SK-MEL-5 (cell line): ENCODE data around the gene GLRX2. TPM values are rescaled to one million over a fixed set of nuclear protein-coding genes. Genes with fewer than 3 reads are reported as not detected.
"Not testable (repeated sequence)": the region's sequence is repeated elsewhere in the genome, so short reads cannot be mapped to it uniquely, and the experiment has no call there.

Experiments used
- DNase-seq: peaks from one replicate; pipeline ENCODE4 v3.0.0-alpha.2; 2016; ENCODE audit warnings: low read depth, low spot score
- in situ Hi-C: cut with HindIII; loops from 2 replicates; pipeline ENCODE4 v1.10.0; 2016; ENCODE audit warnings: low sequenced_read_pairs, high pct_unique_total_duplicates, low pct_unique_long_range_greater_than_20kb
- total RNA-seq: library from RNA; depleted of rRNA; stranded (reverse); fragments of >200 nt; shearing (Covaris generic); gene quantifications from 2 replicates; pipeline ENCODE4 v1.2.3, GENCODE V29; 2014

GLRX2 gene
- total RNA-seq, 1 experiment from 2014 or later = 36.3 TPM

DNA sequence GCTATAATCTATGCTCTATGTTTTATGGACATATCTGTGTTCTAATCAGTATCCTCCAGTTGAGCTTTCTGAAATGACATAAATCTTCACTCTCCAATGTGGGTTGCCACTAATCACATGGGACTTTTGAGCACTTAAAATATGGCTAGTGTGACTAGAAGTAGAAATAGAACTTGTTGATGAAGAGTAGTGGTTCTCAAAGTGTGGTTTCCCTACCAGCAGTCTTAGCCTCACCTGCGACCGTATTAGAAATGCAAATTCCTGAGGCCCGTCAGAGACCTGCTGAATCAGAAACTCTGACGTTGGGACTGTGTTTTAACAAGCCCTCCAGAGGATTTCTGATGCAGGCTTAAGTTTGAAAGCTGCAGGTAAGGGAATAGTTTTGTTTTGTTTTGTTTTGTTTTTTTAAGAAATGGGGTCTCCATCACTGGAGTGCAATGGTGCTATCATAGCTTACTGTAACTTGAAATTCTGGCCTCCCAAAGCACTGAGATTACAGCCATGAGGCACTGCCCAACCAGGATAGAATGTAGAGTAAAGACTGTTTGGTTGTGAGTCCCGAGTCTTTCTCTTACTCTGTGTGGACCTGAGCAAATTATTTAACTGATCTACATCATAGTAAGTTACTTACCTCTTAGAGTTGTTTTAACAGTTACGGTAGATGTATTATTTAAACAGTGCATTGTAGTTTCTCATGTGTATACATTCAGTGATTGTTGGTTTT is 21.7 kb downstream of the GLRX2 start:
- in situ Hi-C loops = no loop called here
- no peak for DNase-seq

DNA sequence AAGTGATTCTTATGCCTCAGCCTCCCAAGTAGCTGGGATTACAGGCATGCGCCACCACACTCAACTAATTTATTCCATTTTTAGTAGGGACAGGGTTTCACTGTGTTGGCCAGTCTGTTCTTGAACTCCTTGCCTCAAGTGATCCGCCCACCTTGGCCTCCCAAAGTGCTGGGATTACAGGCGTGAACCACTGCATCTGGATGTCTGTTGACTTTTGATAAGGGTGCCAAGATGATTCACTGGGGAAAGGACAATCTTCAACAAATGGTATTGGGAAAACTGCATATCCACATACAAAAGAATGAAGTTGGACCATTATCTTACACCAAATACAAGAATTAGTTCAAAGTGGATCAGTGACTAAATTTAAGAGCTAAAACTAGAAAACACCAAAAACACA is 26.0 kb downstream of the GLRX2 start:
- in situ Hi-C loops = no loop called here
- no peak for DNase-seq

DNA sequence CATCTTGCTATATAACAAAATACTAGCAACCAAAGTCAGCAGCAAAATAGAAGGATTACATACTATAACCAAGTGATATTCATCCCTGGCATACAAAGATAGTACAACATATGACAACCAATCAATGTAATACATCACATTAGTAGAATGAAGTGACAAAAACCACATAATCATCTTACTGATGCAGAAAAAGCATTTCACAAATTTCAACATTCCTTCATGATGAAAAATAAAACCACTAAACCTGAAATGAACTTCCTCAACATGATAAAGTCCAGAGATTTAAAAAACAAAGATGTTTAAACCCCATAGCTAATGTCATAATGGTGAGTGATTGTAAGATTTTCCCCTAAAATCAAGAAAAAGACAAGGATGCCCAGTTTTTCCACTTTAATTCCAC is 27.2 kb downstream of the GLRX2 start:
- no peak for DNase-seq
- in situ Hi-C loops = no loop called here

DNA sequence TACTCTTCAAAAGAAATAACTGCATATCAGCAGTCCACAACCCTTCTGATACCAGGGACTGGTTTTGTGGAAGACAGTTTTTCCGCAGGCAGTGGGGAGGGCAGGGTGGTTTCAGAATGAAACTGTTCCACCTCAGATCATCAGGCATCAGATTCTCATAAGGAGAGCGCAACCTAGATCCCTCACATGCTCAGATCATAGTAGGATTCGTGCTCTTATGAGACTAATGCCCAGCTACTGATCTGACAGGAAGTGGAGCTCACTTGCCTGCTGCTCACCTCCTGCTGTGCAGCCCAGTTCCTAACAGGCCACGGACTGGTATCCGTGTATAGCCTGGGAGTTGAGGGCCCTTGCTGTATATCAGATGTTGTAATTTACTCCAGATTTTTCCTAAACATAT is 34.3 kb downstream of the GLRX2 start:
- in situ Hi-C loops = no loop called here
- DNase-seq = peak; percentile 59

DNA sequence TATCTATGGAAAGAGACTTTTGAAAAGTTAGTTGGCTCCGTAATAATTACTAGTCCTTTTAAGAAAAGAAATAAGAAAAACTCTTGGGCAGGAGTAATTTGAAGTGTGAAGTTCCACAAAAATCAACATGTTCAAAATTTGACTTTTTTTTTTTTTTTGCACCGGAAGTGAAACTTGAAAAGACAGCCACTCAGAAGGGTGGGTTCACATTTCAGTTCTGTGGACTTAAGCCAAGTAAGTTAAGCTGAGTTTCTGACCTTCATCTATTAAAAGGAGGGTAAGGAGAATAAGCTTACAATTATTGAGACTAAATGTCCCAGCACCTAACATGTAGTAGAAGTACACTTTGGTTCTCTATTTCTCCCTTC is 34.8 kb downstream of the GLRX2 start:
- in situ Hi-C loops = no loop called here

DNA sequence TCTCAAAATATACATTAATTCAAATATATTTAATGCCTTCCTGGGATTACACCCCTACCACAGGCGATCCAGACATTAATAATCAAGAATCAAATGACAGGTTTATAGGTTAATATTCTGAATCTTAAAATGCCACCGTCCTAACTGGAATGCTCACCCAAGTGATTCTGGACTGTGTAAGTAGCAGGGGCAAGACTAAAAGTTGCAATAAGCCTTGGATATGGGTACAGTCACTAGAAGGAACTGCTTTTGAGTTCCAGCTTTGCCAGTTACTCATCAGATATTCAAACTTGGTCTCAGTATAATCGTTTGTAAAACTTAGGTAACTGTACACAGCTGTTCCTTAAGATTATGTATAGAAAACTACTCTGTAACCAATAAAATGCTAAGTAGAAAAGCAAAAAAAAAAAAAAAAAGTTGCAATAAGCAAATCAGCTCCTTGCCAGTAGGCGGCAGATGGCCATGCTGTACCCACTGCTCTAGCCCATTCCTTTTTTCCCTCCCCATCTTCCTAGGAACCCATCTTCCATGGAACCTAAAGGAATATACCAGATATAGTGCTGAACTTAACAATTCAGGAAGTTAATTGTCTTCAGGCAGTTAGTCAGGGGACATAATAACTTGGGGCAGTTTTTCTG is 35.3 kb downstream of the GLRX2 start:
- in situ Hi-C loops = no loop called here
- DNase-seq = peak; percentile 78

More for the DNA sequence above, 34.8 kb downstream of the GLRX2 start:
- no peak for DNase-seq

DNA sequence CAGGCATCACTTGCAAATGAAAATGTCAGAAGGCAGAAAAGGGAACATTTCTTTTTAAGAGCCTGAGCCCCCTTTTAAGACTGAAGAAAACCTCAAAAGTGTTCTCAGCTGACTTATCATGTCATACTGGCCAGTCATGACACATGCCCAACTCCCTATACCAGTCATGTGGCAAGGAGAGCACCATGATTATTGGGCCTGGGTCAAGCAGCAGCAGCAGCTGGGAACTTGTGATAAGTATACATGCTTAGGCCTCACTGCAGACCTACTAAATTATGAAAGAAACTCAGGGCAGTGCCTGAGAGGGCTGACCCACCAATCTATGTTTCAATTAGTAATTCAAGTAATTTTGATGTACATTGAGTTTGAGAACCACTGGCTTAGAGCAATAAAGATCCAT is 37.2 kb downstream of the GLRX2 start:
- in situ Hi-C loops = no loop called here
- DNase-seq = no peak

DNA sequence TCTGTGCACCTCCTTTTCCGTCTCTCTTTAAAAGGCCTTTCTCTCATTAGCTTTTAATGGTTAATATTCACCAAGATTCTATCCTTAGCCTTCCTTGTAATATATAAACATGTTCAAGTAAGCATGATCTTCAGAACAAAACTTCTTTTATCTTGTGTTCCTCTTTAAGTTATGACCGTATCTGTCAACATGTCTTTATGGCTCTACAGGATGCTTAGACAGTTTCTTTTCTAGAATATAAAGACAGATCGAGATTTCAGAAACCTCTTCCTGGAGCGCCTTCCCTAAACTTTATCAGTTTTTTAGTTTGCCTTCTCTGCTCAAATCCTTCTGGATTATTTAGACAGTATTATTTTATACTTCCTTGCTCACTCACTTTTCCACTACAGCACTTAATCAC is 38.6 kb downstream of the GLRX2 start:
- in situ Hi-C loops = no loop called here
- DNase-seq = no peak

DNA sequence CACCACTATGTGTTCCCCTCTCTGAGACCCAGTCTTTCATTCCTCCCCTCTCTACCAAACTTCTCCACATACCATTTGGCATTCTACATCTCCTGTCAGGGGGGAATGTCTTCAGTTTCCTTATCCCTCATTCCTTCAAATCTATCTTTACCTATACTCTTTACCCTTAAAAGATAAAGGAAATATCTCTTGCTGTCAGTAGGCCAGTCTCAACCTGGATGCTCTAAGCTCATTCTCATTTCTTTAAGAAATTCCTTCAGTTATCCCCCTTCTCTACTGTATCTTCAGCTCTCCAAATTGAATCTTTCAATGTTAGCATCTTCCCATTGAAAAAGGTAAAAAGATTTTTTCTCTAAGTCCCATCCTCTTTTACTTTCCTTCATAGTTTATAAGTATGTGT is 39.3 kb downstream of the GLRX2 start:
- no peak for DNase-seq
- in situ Hi-C loops = no loop called here

DNA sequence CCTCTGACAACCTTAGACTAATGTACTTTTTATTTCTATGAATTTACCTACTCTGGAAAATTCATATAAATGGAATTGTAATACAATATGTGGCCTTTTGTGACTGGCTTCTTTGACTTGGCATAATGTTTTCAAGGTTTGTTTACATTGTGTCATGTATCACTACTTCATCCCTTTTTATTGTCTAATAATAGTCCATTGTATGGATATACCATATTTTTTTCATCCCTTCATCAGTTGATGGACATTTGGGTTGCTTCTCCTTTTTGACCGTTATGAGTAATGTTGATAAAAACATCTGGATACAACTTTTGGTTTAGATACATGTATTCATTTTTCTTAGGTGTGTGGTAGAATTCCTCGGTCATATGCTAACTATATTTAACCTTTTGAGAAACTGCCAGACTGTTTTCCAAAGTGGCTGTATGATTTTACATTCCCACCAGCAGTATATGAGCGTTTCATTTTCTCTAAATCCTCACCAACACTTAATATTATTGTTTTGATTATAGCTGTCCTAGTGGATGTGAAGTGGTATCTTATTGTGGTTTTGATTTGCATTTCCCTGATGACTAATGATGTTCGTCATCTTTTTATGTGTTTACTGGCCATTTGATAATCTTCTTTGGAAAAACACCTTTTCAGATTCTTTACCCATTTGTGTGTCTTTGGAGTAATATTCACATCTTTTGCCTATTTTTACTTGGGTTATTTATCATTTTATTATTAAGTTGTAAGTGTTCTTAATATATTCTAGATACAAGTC is 42.3 kb downstream of the GLRX2 start:
- no peak for DNase-seq
- in situ Hi-C loops = no loop called here

DNA sequence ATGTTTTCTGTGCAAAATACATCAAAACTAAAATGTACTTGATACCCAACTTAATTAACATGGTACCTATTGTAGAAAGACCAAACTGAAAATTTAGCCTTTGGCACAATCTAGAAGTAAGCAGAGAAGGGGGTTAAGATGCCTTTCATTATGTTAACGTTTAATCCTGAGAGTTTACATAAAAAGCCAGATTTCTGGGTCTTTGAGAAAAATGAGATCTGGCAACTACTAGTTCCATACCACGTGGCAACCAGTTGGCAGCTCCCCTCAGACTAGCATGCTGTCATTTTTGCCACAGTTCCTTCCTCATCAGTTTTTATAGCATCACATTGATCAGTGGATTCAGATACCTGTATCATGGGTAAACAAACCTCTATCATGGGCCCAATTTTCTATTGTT is 44.3 kb downstream of the GLRX2 start:
- in situ Hi-C loops = no loop called here
- peak; percentile 9 for DNase-seq

DNA sequence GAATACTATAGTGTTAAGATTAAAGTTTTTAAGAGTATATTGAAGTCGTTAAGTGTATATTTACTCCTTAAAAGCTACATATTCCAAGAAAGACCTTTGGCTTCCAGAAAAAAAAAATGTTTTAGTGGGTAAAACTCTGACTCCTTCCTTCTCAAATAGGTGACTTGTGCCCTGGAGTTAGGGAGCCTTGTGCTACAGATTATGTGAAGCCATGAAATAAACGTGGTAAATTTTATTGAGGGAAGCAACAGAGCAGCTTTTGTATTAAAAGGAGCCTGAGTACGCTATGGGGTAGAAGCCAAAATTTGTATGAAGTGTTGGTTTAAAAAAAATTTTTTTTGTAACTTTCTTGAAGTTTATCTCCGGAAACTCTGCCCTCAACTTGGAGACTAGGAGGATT is 44.8 kb downstream of the GLRX2 start:
- in situ Hi-C loops = no loop called here
- DNase-seq = peak; percentile 44

DNA sequence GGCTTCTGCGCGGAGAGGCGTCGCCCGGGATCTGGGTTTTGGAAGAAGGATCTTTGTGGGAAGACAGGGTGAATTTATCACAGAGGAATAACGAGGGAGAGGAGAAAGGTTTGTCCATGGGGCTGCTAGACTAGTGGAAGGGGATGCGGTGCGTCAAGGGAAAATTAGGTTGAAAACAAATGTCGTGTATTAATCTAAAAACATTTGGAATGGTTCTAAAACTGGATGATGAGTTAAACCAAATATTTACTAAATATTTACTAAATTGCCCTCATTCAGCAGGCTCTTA is 45.2 kb downstream of the GLRX2 start:
- in situ Hi-C loops = no loop called here
- DNase-seq = no peak

DNA sequence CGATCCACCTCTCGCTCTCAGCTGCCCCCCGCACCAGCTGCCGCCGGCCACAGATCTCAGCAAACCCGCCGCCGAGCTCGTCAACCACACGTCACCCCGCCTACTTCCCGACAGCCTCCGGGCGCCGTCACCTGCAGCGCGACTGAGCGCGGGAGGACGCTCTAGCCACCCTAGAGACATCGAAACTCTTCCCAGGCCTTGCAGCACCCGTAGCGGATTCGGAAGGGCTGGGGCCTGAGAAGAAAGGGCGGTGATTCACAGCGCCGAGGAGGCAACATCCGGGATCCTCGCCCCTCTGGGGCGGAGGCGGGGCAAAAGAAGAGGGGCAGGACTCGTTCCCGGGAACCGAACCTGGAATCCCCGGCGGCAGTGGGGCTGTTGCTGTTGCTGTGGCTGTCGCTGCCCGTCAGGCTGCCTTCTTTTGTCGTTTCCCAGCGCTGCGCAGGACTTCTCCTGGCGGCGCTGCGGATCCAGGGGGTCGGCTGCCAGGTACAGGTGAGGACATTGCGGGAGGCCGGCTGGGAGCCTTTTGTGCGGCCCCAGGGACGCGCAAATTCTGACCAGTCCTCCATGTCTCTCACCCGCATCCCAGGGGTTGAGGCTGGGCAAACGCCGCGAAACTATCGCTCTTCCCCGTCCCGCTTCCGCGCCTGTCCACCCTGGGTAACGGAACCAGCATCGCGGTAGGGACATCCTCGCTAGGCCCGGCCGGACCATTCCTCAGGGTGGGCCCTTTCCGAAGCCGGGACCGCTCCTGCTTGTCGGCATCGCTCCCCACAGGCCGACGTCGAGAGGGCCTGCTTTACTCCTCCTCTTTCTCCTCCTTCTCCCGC is 45.7 kb downstream of the GLRX2 start, which contains the start of the genes RO60 and UCHL5:
RO60 (plus strand) TSS at position 331 of the 833 bp plus-strand sequence. CDS start 9,443 bp downstream, outside the sequence.
UCHL5 (minus strand) TSS at position 79 of the 833 bp plus-strand sequence. CDS start 100 bp downstream, outside the sequence.
- peak; percentile 98 for DNase-seq
- in situ Hi-C loops = no loop called here

DNA sequence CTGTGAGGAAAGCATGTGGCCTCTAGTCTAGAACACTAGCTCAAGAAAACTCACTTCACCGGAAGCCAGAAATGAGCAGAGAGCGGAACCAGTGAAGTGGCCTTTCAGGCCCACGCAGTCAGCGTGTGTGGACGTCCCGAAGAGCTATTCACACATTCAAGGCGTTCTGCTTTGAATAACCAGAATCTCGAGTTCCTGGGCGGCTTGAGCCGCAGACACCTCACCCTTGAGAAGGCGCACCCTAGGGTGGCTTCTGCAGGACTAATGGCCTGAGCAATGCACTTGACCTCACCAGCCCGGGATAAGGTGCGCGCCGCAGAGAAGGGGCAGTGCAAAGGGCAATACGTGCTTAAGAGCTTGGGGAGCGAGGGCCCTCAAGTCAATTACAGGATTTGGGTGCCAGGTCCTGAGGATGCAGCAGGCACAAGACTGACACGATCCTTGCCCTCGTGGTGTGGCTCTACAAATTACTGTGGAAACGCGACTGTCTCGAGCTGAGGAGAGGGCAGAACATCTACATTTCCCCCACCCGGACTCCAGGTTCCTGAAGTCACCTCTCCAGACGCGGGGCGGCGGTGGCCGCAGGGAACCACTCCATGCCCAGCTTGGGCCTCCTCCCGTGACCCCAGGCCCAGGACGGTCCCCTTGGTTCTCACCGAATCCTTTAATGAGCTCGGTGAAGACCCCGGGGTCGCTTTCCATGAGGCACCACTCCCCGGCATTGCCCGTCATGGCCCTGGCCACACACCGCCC is 46.5 kb downstream of the GLRX2 start:
- DNase-seq = peak; percentile 58
- in situ Hi-C loops = no loop called here

DNA sequence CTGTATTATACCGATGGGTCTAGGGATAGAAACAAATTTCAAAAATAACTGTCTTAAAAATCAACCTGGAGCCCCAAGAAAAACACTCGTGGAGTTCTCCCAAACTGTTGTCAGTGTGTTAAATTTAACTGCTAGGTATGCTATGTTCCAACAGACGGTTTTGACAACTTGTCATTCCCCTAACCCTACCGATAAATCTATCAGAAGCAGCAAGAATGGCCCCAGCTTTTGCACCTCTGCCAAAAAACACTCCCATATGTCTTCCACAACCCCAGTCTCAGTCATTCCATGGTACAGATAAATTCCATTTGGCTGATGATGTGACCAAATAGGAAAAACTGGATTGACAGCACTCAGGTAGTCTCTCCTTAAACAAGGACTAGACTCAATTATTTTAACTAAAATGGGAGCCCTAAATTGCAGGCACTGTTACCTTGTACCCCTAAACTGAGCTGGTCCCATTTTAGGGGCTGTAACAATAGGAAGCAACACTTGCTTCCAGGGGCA is 51.0 kb downstream of the GLRX2 start:
- no peak for DNase-seq
- in situ Hi-C loops = no loop called here

DNA sequence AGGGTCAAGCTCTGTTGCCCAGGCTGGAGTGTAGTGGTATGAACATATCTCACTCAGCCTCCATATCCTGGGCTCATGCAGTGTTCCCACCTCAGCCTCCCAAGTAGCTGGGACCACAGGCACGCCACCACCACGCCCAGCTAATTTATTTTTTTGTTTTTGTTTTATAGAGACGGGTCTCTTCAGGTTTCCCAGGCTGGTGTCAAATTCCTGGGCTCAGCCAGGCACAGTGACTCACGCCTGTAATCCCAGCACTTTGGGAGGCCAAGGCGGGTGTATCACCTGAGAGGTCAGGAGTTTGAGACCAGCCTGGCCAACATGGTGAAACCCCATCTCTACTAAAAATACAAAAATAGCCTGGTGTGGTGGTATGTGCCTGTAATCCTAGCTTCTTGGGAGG is 56.3 kb downstream of the GLRX2 start:
- in situ Hi-C loops, DNase-seq: not testable (repeated sequence)
